Glutamatergic neuron (in vitro differentiated cells): ENCODE results near the gene RAB11FIP2. TPM values are rescaled to one million over a fixed set of nuclear protein-coding genes. Genes with fewer than 3 reads are reported as not detected.
A peak's percentile ranks its signal among the peaks of the same experiment; 100 is the strongest.

Experiments
- DNase-seq: peaks from one replicate; pipeline ENCODE4 v3.0.0; 2022
- H3K27ac Mint-ChIP-seq: one replicate; pipeline ENCODE4 v1.8.0; 2020; ENCODE audit warnings: mild to moderate bottlenecking, mixed read lengths, inconsistent platforms; ENCODE audit not compliant: unreplicated experiment
- H3K27me3 Mint-ChIP-seq: one replicate; pipeline ENCODE4 v1.8.0; 2020; ENCODE audit warnings: mild to moderate bottlenecking, moderate library complexity, mixed read lengths, inconsistent platforms; ENCODE audit not compliant: unreplicated experiment
- H3K36me3 Mint-ChIP-seq: one replicate; pipeline ENCODE4 v1.8.0; 2020; ENCODE audit warnings: mild to moderate bottlenecking, mixed read lengths, inconsistent platforms; ENCODE audit not compliant: unreplicated experiment
- H3K4me1 Mint-ChIP-seq: one replicate; pipeline ENCODE4 v1.8.0; 2020; ENCODE audit warnings: mild to moderate bottlenecking, low read depth, mixed read lengths, inconsistent platforms; ENCODE audit not compliant: unreplicated experiment
- H3K4me3 Mint-ChIP-seq: one replicate; pipeline ENCODE4 v1.8.0; 2020; ENCODE audit warnings: mild to moderate bottlenecking, mixed read lengths, inconsistent platforms; ENCODE audit not compliant: unreplicated experiment
- H3K9me3 Mint-ChIP-seq: one replicate; pipeline ENCODE4 v1.8.0; 2020; ENCODE audit warnings: mild to moderate bottlenecking, moderate library complexity, mixed read lengths, inconsistent platforms; ENCODE audit not compliant: unreplicated experiment
- CTCF ChIP-seq: fragments of 200-600 bp; sonication (generic); IDR thresholded peaks from one replicate; pipeline ENCODE4 v1.5.0; 2021; ENCODE audit not compliant: partially characterized antibody, unreplicated experiment
- total RNA-seq: library from RNA; stranded (reverse); fragmentation: NEBNext Ultra II Directional; extraction: Animal tissue kit (Norgen Biotek cat#: 25700); gene quantifications from one replicate; pipeline ENCODE4 v1.2.1, GENCODE V29; 2021; ENCODE audit not compliant: unreplicated experiment

RAB11FIP2 gene
- total RNA-seq, 1 donor from 2014 or later = 21.8 TPM

DNA sequence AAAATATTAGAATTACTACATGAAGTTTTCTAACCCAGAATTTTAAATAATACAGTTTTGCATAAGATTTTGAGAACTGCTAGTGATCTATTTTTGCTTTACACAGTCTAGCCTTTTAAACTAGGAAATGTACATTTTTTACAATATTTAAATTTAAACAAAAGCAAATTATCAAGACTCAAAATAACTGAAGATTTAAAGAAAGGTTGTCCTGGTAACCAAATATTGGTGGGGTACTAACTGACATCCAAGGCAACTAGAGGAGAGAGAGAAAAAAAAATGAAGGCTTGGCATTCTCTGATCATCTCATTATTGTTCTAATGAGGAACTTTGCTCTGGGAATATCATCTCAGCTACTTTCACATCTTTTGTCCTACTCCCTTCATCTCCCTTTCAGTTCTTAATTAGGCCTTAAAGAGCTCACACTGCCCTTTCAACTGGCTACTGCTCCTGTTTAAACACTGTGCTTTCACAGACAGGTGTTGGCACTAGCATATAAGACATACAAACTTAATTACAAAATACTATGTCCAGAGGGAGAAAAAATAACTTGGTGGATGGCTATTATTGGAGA is 33.7 kb downstream of the RAB11FIP2 start:
- peaks cover 24% of the 10 kb centered on the region for H3K4me1 Mint-ChIP-seq
- H3K27me3 Mint-ChIP-seq = peaks cover 4% of the 10 kb centered on the region
- no peak for TF ChIP-seq CTCF
- no peaks in the 10 kb centered on the region for H3K36me3 Mint-ChIP-seq
- H3K4me3 Mint-ChIP-seq = no peak overlapping the region
- no peak overlapping the region for H3K27ac Mint-ChIP-seq
- no peak for DNase-seq
- peaks cover 1% of the 10 kb centered on the region for H3K9me3 Mint-ChIP-seq

DNA sequence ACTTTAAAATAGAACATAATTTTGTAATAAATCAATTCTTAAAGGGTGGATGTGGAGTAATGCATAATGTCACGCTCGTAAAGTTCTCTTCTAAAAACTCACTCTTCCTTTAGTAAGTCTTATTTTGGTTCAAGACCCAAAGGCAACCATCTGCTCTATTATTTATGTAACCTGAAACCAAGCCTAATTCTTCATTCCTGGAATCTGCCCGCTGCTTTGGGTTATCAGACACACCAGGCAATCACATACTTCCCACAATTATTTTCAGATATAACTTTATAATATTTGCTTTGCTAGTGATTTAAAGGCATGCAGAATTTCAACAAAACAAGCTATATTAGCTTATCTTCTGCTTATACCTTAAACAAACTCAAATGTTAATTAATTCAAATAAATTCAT is 39.0 kb downstream of the RAB11FIP2 start:
- DNase-seq = no peak
- Mint-ChIP-seq H3K36me3 (no peaks in the 10 kb centered on the region), H3K4me1 (peaks cover 11% of the 10 kb centered on the region), H3K9me3 (no peaks in the 10 kb centered on the region), H3K4me3 (peak overlapping the region; percentile 42), H3K27ac (no peak overlapping the region), H3K27me3 (no peaks in the 10 kb centered on the region)
- no peak for TF ChIP-seq CTCF

DNA sequence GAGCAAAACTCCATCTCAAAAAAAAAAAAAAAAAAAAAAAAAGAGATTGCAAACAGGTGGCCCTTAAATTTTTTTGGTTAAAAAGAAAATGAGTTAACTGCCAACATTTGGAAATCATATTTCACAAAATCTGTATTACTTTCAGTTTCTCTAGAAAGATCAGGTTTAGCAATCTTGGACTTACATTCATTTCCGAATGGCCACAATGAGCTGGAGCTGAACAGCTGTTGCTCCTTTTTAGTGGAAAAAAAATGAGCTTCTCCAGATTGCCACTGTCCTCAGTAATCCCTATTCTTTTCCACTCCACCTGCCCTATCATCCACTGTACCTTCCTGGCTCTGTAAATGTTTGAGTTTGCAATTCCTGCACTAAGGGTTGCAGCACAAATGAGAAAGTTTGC is 43.6 kb downstream of the RAB11FIP2 start:
- no peak overlapping the region for H3K4me3 Mint-ChIP-seq
- no peaks in the 10 kb centered on the region for H3K27me3 Mint-ChIP-seq
- DNase-seq = no peak
- no peak for TF ChIP-seq CTCF
- no peaks in the 10 kb centered on the region for H3K36me3 Mint-ChIP-seq
- no peak overlapping the region for H3K27ac Mint-ChIP-seq
- no peaks in the 10 kb centered on the region for H3K9me3 Mint-ChIP-seq
- H3K4me1 Mint-ChIP-seq = peaks cover 11% of the 10 kb centered on the region

DNA sequence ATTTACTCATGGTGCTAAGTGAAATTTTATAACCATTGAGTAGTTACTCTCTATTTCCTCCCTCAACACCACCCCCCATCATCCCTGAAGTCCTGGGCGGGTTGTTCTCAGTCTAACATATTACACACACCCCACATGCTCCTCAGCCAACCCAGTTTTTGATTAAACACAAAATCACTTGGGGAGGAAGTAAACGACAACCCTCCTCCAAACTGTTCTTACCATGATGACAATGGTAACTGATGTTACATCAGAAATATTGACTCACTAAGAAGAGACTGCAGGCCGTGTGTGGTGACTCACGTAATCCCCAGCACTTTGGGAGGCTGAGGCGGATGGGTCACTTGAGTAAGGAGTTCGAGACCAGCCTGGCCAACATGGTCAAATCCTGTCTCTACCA is 44.2 kb downstream of the RAB11FIP2 start:
- H3K27me3 Mint-ChIP-seq = no peaks in the 10 kb centered on the region
- H3K4me3 Mint-ChIP-seq = no peak overlapping the region
- no peaks in the 10 kb centered on the region for H3K36me3 Mint-ChIP-seq
- H3K9me3 Mint-ChIP-seq = no peaks in the 10 kb centered on the region
- no peak for TF ChIP-seq CTCF
- H3K27ac Mint-ChIP-seq = no peak overlapping the region
- peaks cover 5% of the 10 kb centered on the region for H3K4me1 Mint-ChIP-seq
- no peak for DNase-seq

DNA sequence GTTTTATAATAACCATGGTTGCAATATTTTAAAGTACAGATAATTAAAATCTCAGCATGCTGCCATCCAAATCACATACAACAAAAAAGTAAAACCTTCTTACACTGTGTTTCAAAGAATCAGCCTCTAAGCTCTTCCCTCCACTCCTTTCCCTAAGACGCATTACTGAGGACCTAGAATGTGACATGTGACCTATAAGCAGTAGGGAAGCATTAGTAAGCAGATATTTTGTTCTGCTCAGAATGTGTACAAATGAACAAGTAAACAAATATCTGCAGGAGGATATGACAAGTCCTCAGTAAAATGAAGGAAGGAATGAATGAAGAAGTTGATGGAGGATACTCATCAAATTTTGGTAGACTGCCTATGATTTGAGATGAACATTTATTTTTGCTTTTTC is 49.1 kb downstream of the RAB11FIP2 start:
- H3K27ac Mint-ChIP-seq = no peak overlapping the region
- no peak for TF ChIP-seq CTCF
- DNase-seq = no peak
- no peaks in the 10 kb centered on the region for H3K36me3 Mint-ChIP-seq
- H3K4me3 Mint-ChIP-seq = no peak overlapping the region
- peaks cover 2% of the 10 kb centered on the region for H3K27me3 Mint-ChIP-seq
- H3K9me3 Mint-ChIP-seq = no peaks in the 10 kb centered on the region
- no peaks in the 10 kb centered on the region for H3K4me1 Mint-ChIP-seq
